Activated CD8-positive, alpha-beta T cell treated with anti-CD3 and anti-CD28 coated beads for 36 hours (primary cell): Measurements from ENCODE around the gene PRKAG3. TPM values are rescaled to one million over a fixed set of nuclear protein-coding genes. Genes with fewer than 3 reads are reported as not detected.
"Not testable (repeated sequence)": the region's sequence is repeated elsewhere in the genome, so short reads cannot be mapped to it uniquely, and the experiment has no call there.

Experiments
- ATAC-seq: fragments of 200-7000 bp; cut with Tn5 transposase; one replicate; pipeline ENCODE4 v1.10.0; 2021; ENCODE audit warnings: mild to moderate bottlenecking, moderate library complexity
- CTCF ChIA-PET: fragments of 350-600 bp; sonication (Branson Sonifier 250); formaldehyde crosslinking; loops from one replicate; lab custom pipeline; 2021; ENCODE audit warnings: antibody characterized with exemption; lab: Charles Lee
- POLR2A ChIA-PET: fragments of 350-600 bp; sonication (Branson Sonifier 250); formaldehyde crosslinking; loops from one replicate; lab custom pipeline; 2021; ENCODE audit warnings: antibody characterized with exemption; lab: Charles Lee
- DNase-seq: peaks from one replicate; pipeline ENCODE4 v3.0.0-alpha.2; 2020
- H3K27ac Mint-ChIP-seq: one replicate; pipeline ENCODE4 v1.8.0; 2021; ENCODE audit warnings: mild to moderate bottlenecking, mixed read lengths
- H3K27me3 Mint-ChIP-seq: one replicate; pipeline ENCODE4 v1.8.0; 2021; ENCODE audit warnings: mixed read lengths
- H3K36me3 Mint-ChIP-seq: one replicate; pipeline ENCODE4 v1.8.0; 2021; ENCODE audit warnings: low read depth, mixed read lengths
- H3K4me1 Mint-ChIP-seq: one replicate; pipeline ENCODE4 v1.8.0; 2021; ENCODE audit warnings: low read depth, mixed read lengths
- H3K4me3 Mint-ChIP-seq: one replicate; pipeline ENCODE4 v1.8.0; 2021; ENCODE audit warnings: mild to moderate bottlenecking, moderate library complexity, mixed read lengths
- H3K9me3 Mint-ChIP-seq: one replicate; pipeline ENCODE4 v1.8.0; 2021; ENCODE audit warnings: mixed read lengths
- intact Hi-C: fragments of 100-400 bp; cut with micrococcal nuclease; formaldehyde crosslinking; loops from one replicate; pipeline ENCODE4 v1.10.0; 2022
- total RNA-seq, 2 experiments: library from RNA; stranded (reverse); gene quantifications; one replicate each; pipeline ENCODE4 v1.2.3, GENCODE V29; 2021
- TF ChIP-seq, protein P1 (sequence below): fragments of 200-600 bp; IDR thresholded peaks from one replicate; pipeline ENCODE4 v1.8.0; 2022; ENCODE audit warnings: antibody characterized with exemption, mild to moderate bottlenecking

PRKAG3 gene
- total RNA-seq, 2 experiments from 2014 or later, result not detected

- Mint-ChIP-seq H3K4me3 (no peak overlapping the region), H3K4me1 (no peaks in the 10 kb centered on the region), H3K27ac (no peak overlapping the region), H3K36me3 (no peaks in the 10 kb centered on the region), H3K27me3 (peaks cover 40% of the 10 kb centered on the region), H3K9me3 (no peaks in the 10 kb centered on the region)
- TF ChIP-seq, protein P1, sequence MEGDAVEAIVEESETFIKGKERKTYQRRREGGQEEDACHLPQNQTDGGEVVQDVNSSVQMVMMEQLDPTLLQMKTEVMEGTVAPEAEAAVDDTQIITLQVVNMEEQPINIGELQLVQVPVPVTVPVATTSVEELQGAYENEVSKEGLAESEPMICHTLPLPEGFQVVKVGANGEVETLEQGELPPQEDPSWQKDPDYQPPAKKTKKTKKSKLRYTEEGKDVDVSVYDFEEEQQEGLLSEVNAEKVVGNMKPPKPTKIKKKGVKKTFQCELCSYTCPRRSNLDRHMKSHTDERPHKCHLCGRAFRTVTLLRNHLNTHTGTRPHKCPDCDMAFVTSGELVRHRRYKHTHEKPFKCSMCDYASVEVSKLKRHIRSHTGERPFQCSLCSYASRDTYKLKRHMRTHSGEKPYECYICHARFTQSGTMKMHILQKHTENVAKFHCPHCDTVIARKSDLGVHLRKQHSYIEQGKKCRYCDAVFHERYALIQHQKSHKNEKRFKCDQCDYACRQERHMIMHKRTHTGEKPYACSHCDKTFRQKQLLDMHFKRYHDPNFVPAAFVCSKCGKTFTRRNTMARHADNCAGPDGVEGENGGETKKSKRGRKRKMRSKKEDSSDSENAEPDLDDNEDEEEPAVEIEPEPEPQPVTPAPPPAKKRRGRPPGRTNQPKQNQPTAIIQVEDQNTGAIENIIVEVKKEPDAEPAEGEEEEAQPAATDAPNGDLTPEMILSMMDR, result no peak
- intact Hi-C loops, result no loop called here
- DNase-seq (no peak), ATAC-seq (no peak)
- POLR2A ChIA-PET, result interaction anchor here (0.7 kb wide), 1 partner anchor 17 kb away, joined by 3 read pairs; no protein-coding TSS in a partner anchor
- CTCF ChIA-PET, result interaction anchor here (0.9 to 5.6 kb wide), 8 partner anchors 11 to 192 kb away, joined by 3 to 89 read pairs (median 4); no protein-coding TSS in a partner anchor
Observed at GRCh38 chr2:218850796-218851195, 19.2 kb upstream of the PRKAG3 start.

GRCh38 chr2:218849721-218850120 is 18.1 kb upstream of the PRKAG3 start:
- H3K4me3 Mint-ChIP-seq, result no peak overlapping the region
- H3K4me1 Mint-ChIP-seq, result no peaks in the 10 kb centered on the region
- ATAC-seq (no peak), DNase-seq (no peak)
- H3K27me3 Mint-ChIP-seq, result peaks cover 31% of the 10 kb centered on the region
- H3K36me3 Mint-ChIP-seq, result no peaks in the 10 kb centered on the region
- intact Hi-C loops, result loop anchor here (5.0 kb wide), 1 partner anchor 117 kb away; no protein-coding TSS in a partner anchor
- CTCF ChIA-PET, result interaction anchor here (0.7 to 5.6 kb wide), 10 partner anchors 9 to 210 kb away, joined by 3 to 89 read pairs (median 3); partner anchors contain the start of gene WNT6
- no peak overlapping the region for H3K27ac Mint-ChIP-seq
- POLR2A ChIA-PET, result no interaction called here
- no peaks in the 10 kb centered on the region for H3K9me3 Mint-ChIP-seq
- TF ChIP-seq, protein P1, result no peak

DNA sequence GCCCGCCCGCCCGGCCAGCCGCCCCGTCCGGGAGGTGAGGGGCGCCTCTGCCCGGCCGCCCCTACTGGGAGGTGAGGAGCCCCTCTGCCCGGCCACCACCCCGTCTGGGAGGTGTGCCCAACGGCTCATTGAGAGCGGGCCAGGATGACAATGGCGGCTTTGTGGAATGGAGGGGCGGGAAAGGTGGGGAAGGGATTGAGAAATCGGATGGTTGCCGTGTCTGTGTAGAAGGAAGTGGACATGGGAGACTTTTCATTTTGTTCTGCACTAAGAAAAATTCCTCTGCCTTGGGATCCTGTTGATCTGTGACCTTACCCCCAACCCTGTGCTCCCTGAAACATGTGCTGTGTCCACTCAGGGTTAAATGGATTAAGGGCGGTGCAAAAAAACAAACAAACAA is 15.4 kb upstream of the PRKAG3 start:
- DNase-seq, H3K27ac Mint-ChIP-seq, ATAC-seq, H3K4me3 Mint-ChIP-seq, H3K9me3 Mint-ChIP-seq, H3K36me3 Mint-ChIP-seq, H3K4me1 Mint-ChIP-seq: not testable (repeated sequence)
- CTCF ChIA-PET, result interaction anchor here (0.5 to 2.7 kb wide), 63 partner anchors 8 to 545 kb away, joined by 3 to 74 read pairs (median 4); partner anchors contain the start of genes BCS1L, TTLL4, WNT6 and ZNF142
- intact Hi-C loops, result loop anchor here (1.0 to 5.0 kb wide), 3 partner anchors 115 to 189 kb away; no protein-coding TSS in a partner anchor
- POLR2A ChIA-PET, result interaction anchor here (0.6 kb wide), 1 partner anchor 144 kb away, joined by 4 read pairs; no protein-coding TSS in a partner anchor
- H3K27me3 Mint-ChIP-seq, result peaks cover 19% of the 10 kb centered on the region

DNA sequence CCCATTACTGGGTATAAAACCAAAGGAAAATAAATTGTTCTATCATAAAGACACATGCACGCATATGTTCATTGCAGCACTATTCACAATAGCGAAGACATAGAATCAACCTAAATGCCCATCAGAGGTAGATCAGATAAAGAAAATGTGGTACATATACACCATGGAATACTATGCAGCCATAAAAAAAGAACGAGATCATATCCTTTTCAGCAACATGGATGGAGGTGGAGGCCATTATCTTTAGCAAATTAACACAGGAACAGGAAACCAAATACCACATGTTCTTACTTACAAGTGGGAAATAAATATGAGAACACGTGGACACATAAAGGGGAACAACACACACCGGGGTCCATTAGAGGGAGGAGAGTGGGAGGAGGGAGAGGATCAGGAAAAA is 12.7 kb upstream of the PRKAG3 start:
- H3K27ac Mint-ChIP-seq, CTCF ChIA-PET, H3K36me3 Mint-ChIP-seq, H3K4me1 Mint-ChIP-seq, intact Hi-C loops, H3K9me3 Mint-ChIP-seq, H3K4me3 Mint-ChIP-seq, POLR2A ChIA-PET, DNase-seq, ATAC-seq: not testable (repeated sequence)
- peaks cover 18% of the 10 kb centered on the region for H3K27me3 Mint-ChIP-seq

DNA sequence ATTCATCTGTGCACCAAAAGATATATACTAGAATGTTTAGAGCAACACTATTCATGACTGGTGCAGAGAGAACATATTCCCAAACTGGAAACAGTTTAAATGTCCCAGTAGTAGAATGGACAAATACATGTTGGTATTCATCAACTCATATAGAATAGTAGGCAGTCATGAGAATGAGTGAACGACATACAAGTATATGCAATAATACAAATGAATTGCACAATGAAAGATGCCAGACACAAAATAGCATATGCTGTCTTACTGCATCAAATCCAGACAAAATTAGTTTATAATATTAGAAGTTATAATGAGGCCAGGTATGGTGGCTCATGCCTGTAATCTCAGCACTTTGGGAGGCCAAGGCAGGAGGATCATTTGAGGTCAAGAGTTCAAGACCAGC is 8.3 kb upstream of the PRKAG3 start:
- H3K36me3 Mint-ChIP-seq, result no peaks in the 10 kb centered on the region
- ChIA-PET POLR2A (no interaction called here), CTCF (interaction anchor here (1.0 kb wide), 2 partner anchors 8 to 10 kb away, joined by 3 to 4 read pairs; no protein-coding TSS in a partner anchor)
- ATAC-seq (no peak), DNase-seq (no peak)
- H3K9me3 Mint-ChIP-seq, result peaks cover 11% of the 10 kb centered on the region
- TF ChIP-seq, protein P1, result no peak
- no peak overlapping the region for H3K27ac Mint-ChIP-seq
- no peak overlapping the region for H3K4me3 Mint-ChIP-seq
- H3K27me3 Mint-ChIP-seq, result peaks cover 32% of the 10 kb centered on the region
- intact Hi-C loops, result no loop called here
- H3K4me1 Mint-ChIP-seq, result no peaks in the 10 kb centered on the region

- POLR2A ChIA-PET, result no interaction called here
- Mint-ChIP-seq H3K9me3 (peaks cover 11% of the 10 kb centered on the region), H3K36me3 (no peaks in the 10 kb centered on the region), H3K4me3 (no peak overlapping the region), H3K4me1 (no peaks in the 10 kb centered on the region), H3K27ac (no peak overlapping the region), H3K27me3 (peaks cover 35% of the 10 kb centered on the region)
- ATAC-seq (no peak), DNase-seq (no peak)
- CTCF ChIA-PET, result interaction anchor here (1.0 kb wide), 1 partner anchor 8 kb away, joined by 4 read pairs; no protein-coding TSS in a partner anchor
- TF ChIP-seq, protein P1, result no peak
- intact Hi-C loops, result no loop called here
Observed at GRCh38 chr2:218839430-218839829, 7.8 kb upstream of the PRKAG3 start.
